Activated naive CD8-positive, alpha-beta T cell treated with anti-CD3 and anti-CD28 coated beads, Interleukin-2, amount 10 ng/mL, durations not matched to agents 7 days and 5 days (primary cell): ENCODE measurements around the gene ARHGEF17. TPM values are rescaled to one million over a fixed set of nuclear protein-coding genes. Genes with fewer than 3 reads are reported as not detected.

Experiments used
- ATAC-seq: fragments of 150-1000 bp; cut with Tn5 transposase; one replicate; pipeline ENCODE4 v1.10.0; 2021; ENCODE audit warnings: low read depth, moderate library complexity
- POLR2A ChIA-PET: fragments of 350-600 bp; sonication (Branson Sonifier 250); formaldehyde crosslinking; loops from one replicate; lab custom pipeline; 2021; ENCODE audit warnings: antibody characterized with exemption; lab: Charles Lee
- DNase-seq: peaks from one replicate; pipeline ENCODE4 v3.0.0; 2021
- H3K27ac Mint-ChIP-seq: one replicate; pipeline ENCODE4 v1.8.0; 2022; ENCODE audit warnings: mild to moderate bottlenecking, mixed read lengths
- H3K27me3 Mint-ChIP-seq: one replicate; pipeline ENCODE4 v1.8.0; 2022; ENCODE audit warnings: mild to moderate bottlenecking, moderate library complexity, mixed read lengths
- H3K36me3 Mint-ChIP-seq: one replicate; pipeline ENCODE4 v1.8.0; 2021; ENCODE audit warnings: mild to moderate bottlenecking, mixed read lengths
- H3K4me1 Mint-ChIP-seq: one replicate; pipeline ENCODE4 v1.8.0; 2021; ENCODE audit warnings: mixed read lengths
- H3K4me3 Mint-ChIP-seq: one replicate; pipeline ENCODE4 v1.8.0; 2022; ENCODE audit warnings: mild to moderate bottlenecking, moderate library complexity, mixed read lengths
- H3K9me3 Mint-ChIP-seq: one replicate; pipeline ENCODE4 v1.8.0; 2021; ENCODE audit warnings: mixed read lengths
- total RNA-seq, 2 experiments: library from RNA; stranded (reverse); gene quantifications; one replicate each; pipeline ENCODE4 v1.2.3, GENCODE V29; 2021

Gene ARHGEF17
- not detected for total RNA-seq

GRCh38 chr11:73308003-73308960 is at the start of gene ARHGEF17:
ARHGEF17 (plus strand) TSS chr11:73308276; CDS start chr11:73308639, 363 bp downstream.
- peaks cover 48% of the 10 kb centered on the region for H3K27me3 Mint-ChIP-seq
- DNase-seq: peak; percentile 56
- peak; percentile 13 for ATAC-seq
- H3K27ac Mint-ChIP-seq: peak within 1 kb of the TSS; percentile 38
- POLR2A ChIA-PET: interaction anchor here (1.8 to 2.1 kb wide), 2 partner anchors 27 to 29 kb away, joined by 4 to 6 read pairs; no protein-coding TSS in a partner anchor
- H3K9me3 Mint-ChIP-seq: no peaks in the 10 kb centered on the region
- peaks cover 7% of the 10 kb centered on the region for H3K4me1 Mint-ChIP-seq
- H3K4me3 Mint-ChIP-seq: peak within 1 kb of the TSS; percentile 93
- H3K36me3 Mint-ChIP-seq: no peaks in the 10 kb centered on the region

GRCh38 chr11:73259406-73260126 is 48.5 kb upstream of the ARHGEF17 start:
- DNase-seq: no peak
- Mint-ChIP-seq H3K27me3 (peaks cover 24% of the 10 kb centered on the region), H3K9me3 (no peaks in the 10 kb centered on the region), H3K27ac (no peak overlapping the region), H3K4me1 (no peaks in the 10 kb centered on the region), H3K4me3 (no peak overlapping the region), H3K36me3 (no peaks in the 10 kb centered on the region)
- POLR2A ChIA-PET: no interaction called here
- ATAC-seq: no peak

GRCh38 chr11:73260127-73260457 is 48.0 kb upstream of the ARHGEF17 start:
- Mint-ChIP-seq H3K4me3 (no peak overlapping the region), H3K9me3 (no peaks in the 10 kb centered on the region), H3K27me3 (peaks cover 29% of the 10 kb centered on the region), H3K36me3 (no peaks in the 10 kb centered on the region), H3K4me1 (no peaks in the 10 kb centered on the region), H3K27ac (no peak overlapping the region)
- ATAC-seq: no peak
- DNase-seq: no peak
- POLR2A ChIA-PET: no interaction called here

- ATAC-seq: no peak
- Mint-ChIP-seq H3K36me3 (no peaks in the 10 kb centered on the region), H3K27me3 (peaks cover 47% of the 10 kb centered on the region), H3K4me1 (no peaks in the 10 kb centered on the region), H3K4me3 (no peak overlapping the region), H3K9me3 (no peaks in the 10 kb centered on the region), H3K27ac (no peak overlapping the region)
- POLR2A ChIA-PET: no interaction called here
- DNase-seq: no peak
Measured at GRCh38 chr11:73262851-73263495, 45.1 kb upstream of the ARHGEF17 start.

GRCh38 chr11:73263640-73264039 is 44.4 kb upstream of the ARHGEF17 start:
- H3K9me3 Mint-ChIP-seq: no peaks in the 10 kb centered on the region
- H3K4me1 Mint-ChIP-seq: no peaks in the 10 kb centered on the region
- ATAC-seq: no peak
- no peak overlapping the region for H3K27ac Mint-ChIP-seq
- H3K4me3 Mint-ChIP-seq: no peak overlapping the region
- POLR2A ChIA-PET: no interaction called here
- no peak for DNase-seq
- no peaks in the 10 kb centered on the region for H3K36me3 Mint-ChIP-seq
- peaks cover 47% of the 10 kb centered on the region for H3K27me3 Mint-ChIP-seq

- H3K9me3 Mint-ChIP-seq: no peaks in the 10 kb centered on the region
- ATAC-seq (no peak), DNase-seq (no peak)
- peaks cover 47% of the 10 kb centered on the region for H3K27me3 Mint-ChIP-seq
- no peak overlapping the region for H3K4me3 Mint-ChIP-seq
- no peak overlapping the region for H3K27ac Mint-ChIP-seq
- H3K36me3 Mint-ChIP-seq: no peaks in the 10 kb centered on the region
- POLR2A ChIA-PET: no interaction called here
- H3K4me1 Mint-ChIP-seq: no peaks in the 10 kb centered on the region
Measured at GRCh38 chr11:73265278-73265810, 42.7 kb upstream of the ARHGEF17 start.

GRCh38 chr11:73265853-73266645 is 42.0 kb upstream of the ARHGEF17 start:
- H3K4me1 Mint-ChIP-seq: no peaks in the 10 kb centered on the region
- H3K4me3 Mint-ChIP-seq: no peak overlapping the region
- H3K27me3 Mint-ChIP-seq: peaks cover 48% of the 10 kb centered on the region
- POLR2A ChIA-PET: no interaction called here
- DNase-seq (no peak), ATAC-seq (no peak)
- H3K27ac Mint-ChIP-seq: no peak overlapping the region
- no peaks in the 10 kb centered on the region for H3K9me3 Mint-ChIP-seq
- no peaks in the 10 kb centered on the region for H3K36me3 Mint-ChIP-seq

GRCh38 chr11:73266646-73267020 is 41.4 kb upstream of the ARHGEF17 start:
- Mint-ChIP-seq H3K4me1 (no peaks in the 10 kb centered on the region), H3K27ac (no peak overlapping the region), H3K9me3 (no peaks in the 10 kb centered on the region), H3K36me3 (no peaks in the 10 kb centered on the region), H3K4me3 (no peak overlapping the region), H3K27me3 (peaks cover 48% of the 10 kb centered on the region)
- ATAC-seq (no peak), DNase-seq (no peak)
- POLR2A ChIA-PET: no interaction called here

- no peaks in the 10 kb centered on the region for H3K4me1 Mint-ChIP-seq
- no peak overlapping the region for H3K27ac Mint-ChIP-seq
- ATAC-seq (no peak), DNase-seq (no peak)
- no peaks in the 10 kb centered on the region for H3K9me3 Mint-ChIP-seq
- peaks cover 43% of the 10 kb centered on the region for H3K27me3 Mint-ChIP-seq
- POLR2A ChIA-PET: no interaction called here
- H3K36me3 Mint-ChIP-seq: no peaks in the 10 kb centered on the region
- no peak overlapping the region for H3K4me3 Mint-ChIP-seq
Measured at GRCh38 chr11:73267122-73267846, 40.8 kb upstream of the ARHGEF17 start.

GRCh38 chr11:73267906-73268540 is 40.1 kb upstream of the ARHGEF17 start:
- no peaks in the 10 kb centered on the region for H3K9me3 Mint-ChIP-seq
- POLR2A ChIA-PET: no interaction called here
- no peak overlapping the region for H3K27ac Mint-ChIP-seq
- H3K27me3 Mint-ChIP-seq: peaks cover 35% of the 10 kb centered on the region
- no peaks in the 10 kb centered on the region for H3K4me1 Mint-ChIP-seq
- no peak for DNase-seq
- H3K36me3 Mint-ChIP-seq: no peaks in the 10 kb centered on the region
- ATAC-seq: no peak
- no peak overlapping the region for H3K4me3 Mint-ChIP-seq

GRCh38 chr11:73268671-73269271 is 39.3 kb upstream of the ARHGEF17 start:
- no peaks in the 10 kb centered on the region for H3K36me3 Mint-ChIP-seq
- POLR2A ChIA-PET: no interaction called here
- H3K9me3 Mint-ChIP-seq: no peaks in the 10 kb centered on the region
- H3K4me1 Mint-ChIP-seq: no peaks in the 10 kb centered on the region
- peaks cover 31% of the 10 kb centered on the region for H3K27me3 Mint-ChIP-seq
- no peak for DNase-seq
- H3K27ac Mint-ChIP-seq: no peak overlapping the region
- no peak for ATAC-seq
- H3K4me3 Mint-ChIP-seq: no peak overlapping the region
